HTR-8/SVneo (cell line): ENCODE data around the gene IRX5.

Experiments used
- DNase-seq: peaks from one replicate; pipeline ENCODE4 v3.0.0; 2011; ENCODE audit warnings: low spot score, mixed read lengths; ENCODE audit not compliant: insufficient read length
- FAIRE-seq: peaks from 2 replicates; lab custom pipeline; 2011; peaks lifted over from hg19 to GRCh38; lab: Jason Lieb, UNC

Gene IRX5

GRCh38 chr16:54930005-54930868, at the start of gene IRX5:
IRX5 (plus strand) TSS chr16:54930865; CDS start chr16:54931199, 334 bp downstream.
- FAIRE-seq (no peak), DNase-seq (no peak)

GRCh38 chr16:54882556-54882955, 48.1 kb upstream of the IRX5 start:
- no peak for FAIRE-seq
- no peak for DNase-seq

- DNase-seq (no peak), FAIRE-seq (no peak)
Measured at GRCh38 chr16:54883358-54883757, 47.3 kb upstream of the IRX5 start.

- no peak for FAIRE-seq
- no peak for DNase-seq
Measured at GRCh38 chr16:54886078-54886477, 44.6 kb upstream of the IRX5 start.

GRCh38 chr16:54890381-54890780, 40.3 kb upstream of the IRX5 start:
- DNase-seq (no peak), FAIRE-seq (no peak)

- FAIRE-seq (no peak), DNase-seq (no peak)
Measured at GRCh38 chr16:54891346-54891745, 39.3 kb upstream of the IRX5 start.

GRCh38 chr16:54892981-54893380, 37.7 kb upstream of the IRX5 start:
- no peak for FAIRE-seq

GRCh38 chr16:54897930-54898329, 32.7 kb upstream of the IRX5 start:
- no peak for FAIRE-seq
- DNase-seq, result no peak

More at GRCh38 chr16:54892981-54893380, 37.7 kb upstream of the IRX5 start:
- no peak for DNase-seq

GRCh38 chr16:54901606-54902005, 29.1 kb upstream of the IRX5 start:
- FAIRE-seq (no peak), DNase-seq (no peak)

- FAIRE-seq (no peak), DNase-seq (no peak)
Measured at GRCh38 chr16:54903047-54903446, 27.6 kb upstream of the IRX5 start.

- FAIRE-seq (no peak), DNase-seq (no peak)
Measured at GRCh38 chr16:54911079-54911478, 19.6 kb upstream of the IRX5 start.

GRCh38 chr16:54912720-54913119, 17.9 kb upstream of the IRX5 start:
- FAIRE-seq (no peak), DNase-seq (no peak)

- no peak for DNase-seq
- no peak for FAIRE-seq
Measured at GRCh38 chr16:54921206-54921824, 9.3 kb upstream of the IRX5 start.

- no peak for FAIRE-seq
- DNase-seq, result no peak
Measured at GRCh38 chr16:54923055-54923473, 7.6 kb upstream of the IRX5 start.

- FAIRE-seq (no peak), DNase-seq (no peak)
Measured at GRCh38 chr16:54923988-54924387, 6.7 kb upstream of the IRX5 start.

- DNase-seq, result no peak
- no peak for FAIRE-seq
Measured at GRCh38 chr16:54926166-54926838, 4.4 kb upstream of the IRX5 start.

- FAIRE-seq (no peak), DNase-seq (no peak)
Measured at GRCh38 chr16:54927125-54928015, 3.3 kb upstream of the IRX5 start.

- DNase-seq, result no peak
Measured at GRCh38 chr16:54928016-54928356, 2.7 kb upstream of the IRX5 start.

GRCh38 chr16:54928411-54929089, 2.1 kb upstream of the IRX5 start:
- FAIRE-seq (no peak), DNase-seq (no peak)

More at GRCh38 chr16:54928016-54928356, 2.7 kb upstream of the IRX5 start:
- no peak for FAIRE-seq
